CD4-positive, alpha-beta T cell treated with Interleukin-10 for 1 hour (primary cell): ENCODE results near the gene REV3L.
A peak's percentile ranks its signal among the peaks of the same experiment; 100 is the strongest.
"Not testable (repeated sequence)": the region's sequence is repeated elsewhere in the genome, so short reads cannot be mapped to it uniquely, and the experiment has no call there.

Source experiments
- DNase-seq: peaks from one replicate; pipeline ENCODE4 v3.0.0-alpha.2; 2020

REV3L gene

GRCh38 chr6:111291336-111292259 lies 191.4 kb downstream of the REV3L start:
- no peak for DNase-seq

- DNase-seq, result not testable (repeated sequence)
Observed at GRCh38 chr6:111290689-111291335, 192.2 kb downstream of the REV3L start.

- not testable (repeated sequence) for DNase-seq
Observed at GRCh38 chr6:111284356-111284755, 198.7 kb downstream of the REV3L start.

GRCh38 chr6:111283707-111284106 lies 199.3 kb downstream of the REV3L start:
- DNase-seq, result no peak

GRCh38 chr6:111282515-111282914 lies 200.5 kb downstream of the REV3L start:
- DNase-seq, result no peak

- DNase-seq, result no peak
Observed at GRCh38 chr6:111280445-111280955, 202.5 kb downstream of the REV3L start.

- DNase-seq, result no peak
Observed at GRCh38 chr6:111278731-111279130, 204.3 kb downstream of the REV3L start.

GRCh38 chr6:111277819-111278218 lies 205.2 kb downstream of the REV3L start:
- no peak for DNase-seq

- no peak for DNase-seq
Observed at GRCh38 chr6:111276736-111277135, 206.3 kb downstream of the REV3L start.

- DNase-seq, result no peak
Observed at GRCh38 chr6:111276335-111276734, 206.7 kb downstream of the REV3L start.

- DNase-seq, result no peak
Observed at GRCh38 chr6:111274593-111275217, 208.3 kb downstream of the REV3L start.

GRCh38 chr6:111270121-111270520 lies 212.9 kb downstream of the REV3L start:
- no peak for DNase-seq

GRCh38 chr6:111269401-111269970 lies 213.5 kb downstream of the REV3L start:
- no peak for DNase-seq

- DNase-seq, result no peak
Observed at GRCh38 chr6:111267764-111268333, 215.2 kb downstream of the REV3L start.

- DNase-seq, result no peak
Observed at GRCh38 chr6:111266276-111266675, 216.7 kb downstream of the REV3L start.

GRCh38 chr6:111265842-111266241 lies 217.2 kb downstream of the REV3L start:
- no peak for DNase-seq

GRCh38 chr6:111263837-111264236 lies 219.2 kb downstream of the REV3L start:
- no peak for DNase-seq

- no peak for DNase-seq
Observed at GRCh38 chr6:111260570-111261298, 222.3 kb downstream of the REV3L start.

GRCh38 chr6:111259089-111259831 lies 223.8 kb downstream of the REV3L start:
- DNase-seq, result peak; percentile 100

GRCh38 chr6:111258615-111259088 lies 224.4 kb downstream of the REV3L start:
- no peak for DNase-seq

GRCh38 chr6:111258010-111258409 lies 225.0 kb downstream of the REV3L start:
- DNase-seq, result no peak
